Stomach (tissue), 9 donors: ENCODE data around the gene POLG2. TPM values are rescaled to one million over a fixed set of nuclear protein-coding genes. Genes with fewer than 3 reads are reported as not detected.

Experiments
- DNase-seq, 2 donors: peaks; one replicate each; pipeline versions ENCODE4 v3.0.0 to v3.0.0-alpha.2; 2013 to 2019
- H3K27ac ChIP-seq, 5 donors: fragments of 200-600 bp in 4 of 5; sonication (generic) in 4 of 5; one replicate each; pipeline ENCODE4 v1.5.1; 2013 to 2019; ENCODE audit warnings: mild to moderate bottlenecking in 1 of 5, moderate library complexity in 1 of 5
- H3K27me3 ChIP-seq, 3 donors: fragments of 200-600 bp; sonication (generic); one replicate each; pipeline ENCODE4 v1.5.1; 2017 to 2019; ENCODE audit warnings: mixed run types in 1 of 3
- H3K36me3 ChIP-seq, 4 donors: fragments of 200-600 bp; sonication (generic); 1 replicate in 3 of 4; 2 replicates in 1 of 4; pipeline ENCODE4 v1.5.1; 2016 to 2019
- H3K4me1 ChIP-seq, 4 donors: fragments of 200-600 bp; sonication (generic); one replicate each; pipeline ENCODE4 v1.5.1; 2016 to 2019
- H3K4me3 ChIP-seq, 4 donors: fragments of 200-600 bp; sonication (generic) in 3 of 4; one replicate each; pipeline ENCODE4 v1.5.1; 2016 to 2019; ENCODE audit warnings: mild to moderate bottlenecking in 1 of 4
- H3K9me3 ChIP-seq, 4 donors: fragments of 200-600 bp; sonication (generic); one replicate each; pipeline ENCODE4 v1.5.1; 2016 to 2019
- CTCF ChIP-seq, 7 experiments: fragments of 450-650 bp in 4 of 7; fragments of 200-600 bp in 3 of 7; sonication (generic) in 3 of 7; IDR thresholded peaks; one replicate each; pipeline ENCODE4 v1.5.1; 2016 to 2019; ENCODE audit warnings: antibody characterized with exemption in 7 of 7, control low read depth in 2 of 7, mild to moderate bottlenecking in 1 of 7
- EP300 ChIP-seq: sonication (generic); formaldehyde crosslinking; IDR thresholded peaks from one replicate; pipeline ENCODE4 v1.6.1; 2017; ENCODE audit warnings: antibody characterized with exemption
- POLR2A ChIP-seq, 4 donors: fragments of 450-650 bp; IDR thresholded peaks; one replicate each; pipeline ENCODE4 v1.6.1; 2016; ENCODE audit warnings: antibody characterized with exemption in 4 of 4, control low read depth in 2 of 4, mild to moderate bottlenecking in 1 of 4, moderate library complexity in 1 of 4
- POLR2AphosphoS5 ChIP-seq, 3 donors: sonication (generic); formaldehyde crosslinking; IDR thresholded peaks; one replicate each; pipeline ENCODE4 v1.6.1; 2016; ENCODE audit warnings: antibody characterized with exemption in 3 of 3
- WGBS, 5 donors: extraction: QIAGEN DNeasy Blood & Tissue Kit in 3 of 5; methylation state at CpG; one replicate each; pipeline versions ENCODE4 v1.1.5 to v1.1.7; 2013 to 2018; 5-methylcytosine and 5-hydroxymethylcytosine counted together
- intact Hi-C: fragments of 100-400 bp; cut with DNase I; formaldehyde crosslinking; loops from one replicate; pipeline ENCODE4 v1.15.1; 2023; ENCODE audit warnings: low total_unique reads
- polyA plus RNA-seq, 3 donors: library from polyadenylated mRNA; stranded (reverse); fragments of 200-250 nt; gene quantifications; one replicate each; pipeline ENCODE4 v1.2.3, GENCODE V29; 2013
- total RNA-seq, 5 donors: library from RNA; depleted of rRNA; stranded (reverse); fragments of >200 nt; gene quantifications; one replicate each; pipeline versions ENCODE4 v1.1.0 to v1.2.3, GENCODE V29; 2014 to 2016
- donor health status: healthy with polysubstance abuse.
- donor health status: Bipolar disorder and iron deficiency.
- donor health status: healthy.

The POLG2 gene
- total and polyA plus RNA-seq, 8 donors = 1.3 to 41.4 (median 9.9) TPM

GRCh38 chr17:64507413-64507782 is 10.5 kb upstream of the POLG2 start:
- no peaks in the 10 kb centered on the region for H3K27me3 ChIP-seq
- no peak for TF ChIP-seq POLR2A (IDR thresholded peaks at IDR 0.05)
- TF ChIP-seq POLR2AphosphoS5 (IDR thresholded peaks at IDR 0.05) = no peak
- TF ChIP-seq CTCF (IDR thresholded peaks at IDR 0.05) = peak in 5 of 7 experiments; percentile 8 to 44 (median 11)
- no peak for TF ChIP-seq EP300
- DNase-seq = peak in 1 of 2 donors; percentile 91
- peaks cover 39 to 60% (median 57%) of the 10 kb centered on the region in 4 donors for H3K36me3 ChIP-seq
- peak overlapping the region; percentile 97 to 100 (median 100) for H3K27ac ChIP-seq
- H3K4me3 ChIP-seq = peak overlapping the region; percentile 62 to 89 (median 86)
- H3K9me3 ChIP-seq = no peaks in the 10 kb centered on the region
- H3K4me1 ChIP-seq = peaks cover 39 to 55% (median 42%) of the 10 kb centered on the region in 4 donors
- intact Hi-C loops = no loop called here
- 0% methylated on average over 12 to 13 of the region's 13 CpGs for WGBS, 5 donors

DNA sequence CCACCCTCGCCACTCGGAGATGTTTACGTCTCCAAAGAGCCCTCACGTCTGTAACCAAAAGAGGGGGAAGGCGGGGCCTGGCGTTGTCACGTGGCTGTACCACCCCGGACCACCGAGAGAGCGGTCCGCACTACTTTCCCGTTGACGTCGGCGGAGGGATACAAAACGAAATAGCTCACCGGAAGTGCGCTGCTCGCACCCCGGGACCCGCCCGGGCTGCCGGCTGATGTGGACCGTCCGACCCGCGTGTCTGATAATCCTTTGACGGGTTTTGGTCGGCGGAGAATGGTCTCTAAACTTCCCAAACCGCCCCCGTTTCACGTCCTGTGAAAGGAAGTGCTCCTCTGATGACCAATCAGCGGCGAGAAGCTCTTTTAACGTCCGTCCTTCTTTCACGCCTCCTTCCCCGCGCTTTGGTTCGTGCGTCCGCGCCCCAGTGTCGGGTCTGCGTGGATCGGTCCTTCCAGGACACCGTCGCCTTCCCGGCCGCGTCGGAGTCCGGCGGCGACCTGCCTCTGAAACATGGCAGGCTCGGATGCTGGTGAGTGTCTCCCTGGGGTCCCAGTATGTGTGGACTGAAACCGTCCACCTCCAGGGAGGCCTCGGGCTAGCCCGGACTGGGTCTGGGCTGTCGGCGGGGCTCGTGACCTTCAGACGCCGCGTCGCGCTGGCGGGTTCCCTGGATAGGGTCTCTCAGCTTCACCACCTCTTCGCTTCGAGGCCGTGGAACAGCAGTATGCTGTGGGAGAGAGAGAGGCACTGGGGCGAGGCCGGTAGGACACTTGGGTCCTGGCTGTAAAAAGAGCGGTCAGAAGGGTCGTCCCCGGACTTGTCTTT is 9.9 kb upstream of the POLG2 start, which contains the start of gene CEP95:
CEP95 (plus strand) TSS at position 402 of the 837 bp plus-strand sequence; CDS start at position 523, 121 bp downstream.
- peak within 1 kb of the TSS; percentile 97 to 100 (median 100) for H3K27ac ChIP-seq
- H3K4me1 ChIP-seq = peaks cover 45 to 61% (median 48%) of the 10 kb centered on the region in 4 donors
- TF ChIP-seq EP300 (peak; percentile 20), POLR2AphosphoS5 (IDR thresholded peaks at IDR 0.05) (peak; percentile 82 to 97 (median 96)), POLR2A (IDR thresholded peaks at IDR 0.05) (peak in 2 of 4 donors; percentile 48 to 87), CTCF (IDR thresholded peaks at IDR 0.05) (no peak)
- H3K36me3 ChIP-seq = peaks cover 40 to 60% (median 58%) of the 10 kb centered on the region in 4 donors
- 0 to 1% (median 0%) methylated on average over 66 to 77 of the region's 77 CpGs for WGBS, 5 donors
- peak within 1 kb of the TSS; percentile 62 to 89 (median 86) for H3K4me3 ChIP-seq
- intact Hi-C loops = no loop called here
- DNase-seq = peak; percentile 93 to 99
- no peaks in the 10 kb centered on the region for H3K9me3 ChIP-seq
- no peaks in the 10 kb centered on the region for H3K27me3 ChIP-seq

DNA sequence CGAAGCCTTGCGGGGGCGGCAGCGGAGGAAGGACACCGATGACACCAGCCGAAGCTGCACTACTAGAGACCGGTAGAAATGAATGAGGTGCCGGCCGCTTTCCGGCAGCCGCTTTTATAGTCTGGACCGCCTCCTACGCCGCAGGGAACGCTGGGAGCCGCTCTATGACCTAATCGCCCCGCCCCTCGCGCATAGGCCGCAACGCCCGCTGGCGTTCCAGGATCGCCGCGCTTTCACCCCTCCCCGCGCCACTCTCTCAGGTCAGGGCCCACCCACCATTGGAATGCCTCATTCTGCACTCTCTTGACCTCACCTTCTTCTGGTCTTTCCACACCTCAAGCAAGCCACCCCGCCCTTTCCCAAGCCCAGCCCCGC is 9.3 kb upstream of the POLG2 start, which contains the start of gene DDX5:
DDX5 (minus strand) TSS at position 89 of the 375 bp plus-strand sequence. CDS start 170 bp downstream, outside the sequence.
- DNase-seq = peak; percentile 98 to 99
- no peaks in the 10 kb centered on the region for H3K9me3 ChIP-seq
- peaks cover 48 to 67% (median 53%) of the 10 kb centered on the region in 4 donors for H3K4me1 ChIP-seq
- H3K36me3 ChIP-seq = peaks cover 45 to 60% (median 58%) of the 10 kb centered on the region in 4 donors
- WGBS, 5 donors = 0 to 1% (median 0%) methylated on average over 25 to 31 of the region's 31 CpGs
- H3K4me3 ChIP-seq = peak within 1 kb of the TSS; percentile 62 to 89 (median 86)
- TF ChIP-seq POLR2AphosphoS5 (IDR thresholded peaks at IDR 0.05) (peak; percentile 96 to 100 (median 99)), EP300 (no peak), CTCF (IDR thresholded peaks at IDR 0.05) (no peak), POLR2A (IDR thresholded peaks at IDR 0.05) (peak in 2 of 4 donors; percentile 88 to 97)
- H3K27me3 ChIP-seq = no peaks in the 10 kb centered on the region
- H3K27ac ChIP-seq = peak within 1 kb of the TSS; percentile 97 to 100 (median 100)
- intact Hi-C loops = no loop called here

DNA sequence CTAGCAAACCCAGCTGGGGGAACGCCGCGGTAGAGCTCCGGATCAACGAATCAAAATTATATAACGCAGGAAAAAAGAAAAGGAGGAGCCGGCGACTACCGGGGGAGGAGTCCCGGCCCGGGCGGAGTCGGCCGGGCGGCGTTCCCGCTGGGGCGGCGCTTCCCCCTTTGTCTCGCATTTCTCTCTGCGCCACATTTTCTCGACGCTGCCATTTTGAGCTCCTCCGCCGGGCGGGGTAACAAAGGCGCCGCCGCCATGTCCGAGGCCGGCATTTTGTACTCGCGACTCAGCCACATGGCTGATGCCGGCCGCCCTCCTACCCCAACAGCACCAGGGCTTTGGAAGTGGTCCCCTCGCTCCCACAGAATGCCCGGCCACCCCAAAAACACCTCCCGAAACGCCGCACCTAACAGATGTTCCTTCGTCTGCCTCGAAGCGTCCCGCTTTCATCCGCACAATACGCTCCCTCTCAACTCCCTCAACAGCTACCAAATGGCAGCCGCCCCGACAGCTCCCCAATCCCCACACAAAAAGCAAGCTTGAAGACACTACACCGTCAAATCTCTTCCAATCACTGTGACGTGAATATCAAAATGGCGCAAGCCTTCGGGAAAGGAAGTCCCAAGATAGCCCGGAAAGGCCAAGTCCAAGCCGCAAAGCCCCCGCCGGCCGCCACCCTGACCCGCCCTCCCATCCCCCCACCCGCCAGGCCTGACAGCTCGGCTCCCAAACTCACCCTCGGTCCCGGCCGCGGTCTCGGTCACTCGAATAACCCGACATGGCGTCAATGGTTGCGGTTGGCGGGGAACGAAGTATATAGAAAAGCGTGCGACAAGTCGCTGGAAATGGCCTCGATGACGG is 8.7 kb upstream of the POLG2 start:
- WGBS, 5 donors = 0% methylated on average over 55 to 76 of the region's 76 CpGs

More for the DNA sequence above, 8.7 kb upstream of the POLG2 start:
- intact Hi-C loops = no loop called here
- H3K9me3 ChIP-seq = no peaks in the 10 kb centered on the region
- peak overlapping the region; percentile 62 to 89 (median 86) for H3K4me3 ChIP-seq
- no peak for TF ChIP-seq CTCF (IDR thresholded peaks at IDR 0.05)
- peak; percentile 74 to 90 (median 83) for TF ChIP-seq POLR2AphosphoS5 (IDR thresholded peaks at IDR 0.05)
- TF ChIP-seq EP300 = no peak
- TF ChIP-seq POLR2A (IDR thresholded peaks at IDR 0.05) = peak in 1 of 4 donors; percentile 40
- DNase-seq = peak; percentile 94 to 98
- H3K27ac ChIP-seq = peak overlapping the region; percentile 97 to 100 (median 100)
- H3K36me3 ChIP-seq = peaks cover 49 to 60% (median 58%) of the 10 kb centered on the region in 4 donors
- no peaks in the 10 kb centered on the region for H3K27me3 ChIP-seq
- peaks cover 48 to 71% (median 56%) of the 10 kb centered on the region in 4 donors for H3K4me1 ChIP-seq
